Pons (tissue), 1 donor: ENCODE measurements around the gene BHLHE23.
A peak's percentile ranks its signal among the peaks of the same experiment; 100 is the strongest.

ENCODE experiments used
- DNase-seq: peaks from one replicate; pipeline ENCODE4 v3.0.0-alpha.2; 2016; ENCODE audit warnings: low spot score

The BHLHE23 gene

DNA sequence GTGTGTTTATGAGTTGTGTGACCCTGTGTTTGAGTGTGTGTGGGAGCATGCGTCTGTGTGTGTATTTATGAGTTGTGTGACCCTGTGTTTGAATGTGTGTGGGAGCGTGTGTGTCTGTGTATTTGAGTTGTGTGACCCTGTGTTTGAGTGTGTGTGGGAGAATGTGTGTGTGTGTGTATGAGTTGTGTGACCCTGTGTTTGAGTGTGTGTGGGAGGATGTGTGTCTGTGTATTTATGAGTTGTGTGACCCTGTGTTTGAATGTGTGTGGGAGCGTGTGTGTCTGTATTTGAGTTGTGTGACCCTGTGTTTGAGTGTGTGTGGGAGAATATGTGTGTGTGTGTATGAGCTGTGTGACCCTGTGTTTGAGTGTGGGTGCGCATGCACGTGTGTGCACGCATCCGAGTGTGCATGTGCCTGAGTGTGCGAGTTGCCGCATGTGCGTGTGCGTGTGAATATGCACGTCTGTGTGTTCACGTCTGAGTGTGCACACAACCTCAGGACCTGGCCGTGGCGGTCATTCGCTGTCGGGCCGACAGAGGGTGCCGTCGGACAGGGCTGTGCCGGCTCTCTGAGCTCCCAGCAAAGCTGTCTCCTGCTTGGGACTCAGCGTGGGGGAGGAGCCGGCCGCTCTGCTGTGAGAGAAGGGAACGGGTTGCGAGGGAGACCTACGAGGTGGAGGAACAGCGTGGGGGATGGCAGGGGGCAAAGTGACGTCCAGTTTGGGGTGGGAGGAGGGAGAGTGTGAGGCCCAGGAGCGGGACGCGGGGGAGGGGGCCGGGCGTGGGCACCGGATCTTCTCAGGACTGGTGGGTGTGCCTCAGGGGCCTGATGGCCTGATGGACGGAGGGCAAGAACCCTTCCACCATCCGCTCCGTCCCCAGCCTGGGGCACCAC is 34.6 kb downstream of the BHLHE23 start:
- peak; percentile 55 for DNase-seq

- no peak for DNase-seq
These were observed 35.4 kb downstream of the BHLHE23 start for GRCh38 chr20:62971211-62971949.

DNA sequence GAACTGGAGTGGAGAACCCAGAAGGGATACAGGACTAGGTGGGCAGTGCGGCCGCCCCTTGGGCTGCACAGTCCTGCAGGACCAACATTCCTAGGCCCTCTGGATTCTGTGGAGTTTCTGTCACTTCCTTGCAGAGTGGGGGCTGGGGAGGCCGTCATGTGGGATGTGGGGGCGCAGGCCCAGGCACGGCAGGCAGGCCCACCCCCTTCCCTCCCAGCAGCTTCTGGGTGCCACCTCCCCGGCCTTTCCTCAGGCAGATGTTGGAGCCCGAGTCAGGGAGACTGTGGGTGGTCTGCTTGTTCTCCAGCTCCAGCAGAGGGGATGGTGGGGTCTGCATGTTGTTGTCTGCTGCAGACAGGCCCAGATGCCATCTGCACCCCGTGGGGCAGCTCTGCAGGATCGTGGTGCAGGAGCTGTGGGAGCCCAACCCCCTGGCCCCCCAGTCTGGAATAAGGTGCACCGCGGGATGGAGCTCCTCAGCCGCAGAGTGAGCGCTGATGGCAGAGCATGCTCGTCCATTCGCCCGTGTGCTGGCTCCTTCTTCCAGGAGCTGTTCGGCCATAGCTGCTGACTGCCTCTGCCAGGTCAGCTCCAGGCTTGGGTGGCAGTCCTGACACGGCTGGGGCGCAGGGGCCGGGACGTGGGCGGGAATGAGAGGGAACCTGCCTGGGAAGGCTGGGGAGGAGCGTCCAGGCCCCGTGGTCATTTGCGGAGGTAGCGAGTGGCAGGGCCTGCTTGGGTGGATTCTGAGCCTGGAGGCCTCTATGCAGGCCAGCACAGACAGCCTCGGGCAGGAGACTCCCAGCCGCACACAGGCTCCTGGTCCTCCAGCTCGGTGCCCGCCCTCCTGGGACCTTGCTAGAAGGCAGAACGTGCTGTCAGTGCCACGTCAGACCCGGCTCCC is 36.2 kb downstream of the BHLHE23 start:
- no peak for DNase-seq

- no peak for DNase-seq
These were observed 36.8 kb downstream of the BHLHE23 start for GRCh38 chr20:62969939-62970306.

DNA sequence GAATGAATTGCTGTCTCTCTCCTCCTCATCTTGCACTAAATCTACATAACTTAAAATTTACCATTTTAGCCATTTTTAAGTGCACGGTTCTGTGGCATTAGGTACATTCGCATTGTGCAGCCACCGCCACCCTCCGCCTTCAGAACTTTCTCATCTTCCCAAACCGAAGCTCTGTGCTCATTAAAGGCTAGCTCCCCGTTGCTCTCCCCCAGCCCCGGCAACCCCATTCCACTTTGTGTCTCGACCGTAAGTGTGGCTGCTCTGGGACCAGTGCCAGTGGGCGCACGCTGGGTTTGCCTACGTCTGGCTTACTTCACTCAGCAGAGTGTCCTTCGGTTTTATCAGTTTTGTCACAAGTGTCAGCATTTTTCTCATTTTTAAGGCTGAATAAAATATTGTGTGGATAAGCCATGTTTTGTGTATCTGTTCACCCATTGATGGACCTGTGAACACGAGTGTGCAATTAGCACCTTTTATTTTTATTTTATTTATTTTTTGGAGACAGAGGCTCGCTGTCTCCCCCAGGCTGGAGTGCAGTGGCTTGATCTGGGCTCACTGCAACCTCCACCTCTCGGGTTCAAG is 37.5 kb downstream of the BHLHE23 start:
- no peak for DNase-seq

- no peak for DNase-seq
These were observed 38.2 kb downstream of the BHLHE23 start for GRCh38 chr20:62968378-62969178.

- no peak for DNase-seq
These were observed 39.0 kb downstream of the BHLHE23 start for GRCh38 chr20:62967628-62968351.

DNA sequence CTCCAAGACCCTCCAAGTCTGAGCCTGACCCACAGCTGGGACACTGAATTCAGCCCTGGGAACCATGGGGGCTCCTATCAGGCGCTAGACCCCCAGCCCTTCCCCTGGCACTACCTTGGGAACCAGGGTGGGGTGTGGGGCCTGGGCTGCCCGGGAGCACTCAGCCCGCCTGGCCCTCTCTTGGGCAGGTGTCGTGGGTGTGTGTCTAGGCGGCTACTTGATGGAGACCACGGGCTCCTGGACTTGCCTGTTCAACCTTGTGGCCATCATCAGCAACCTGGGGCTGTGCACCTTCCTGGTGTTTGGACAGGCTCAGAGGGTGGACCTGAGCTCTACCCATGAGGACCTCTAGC is 39.6 kb downstream of the BHLHE23 start:
- no peak for DNase-seq

DNA sequence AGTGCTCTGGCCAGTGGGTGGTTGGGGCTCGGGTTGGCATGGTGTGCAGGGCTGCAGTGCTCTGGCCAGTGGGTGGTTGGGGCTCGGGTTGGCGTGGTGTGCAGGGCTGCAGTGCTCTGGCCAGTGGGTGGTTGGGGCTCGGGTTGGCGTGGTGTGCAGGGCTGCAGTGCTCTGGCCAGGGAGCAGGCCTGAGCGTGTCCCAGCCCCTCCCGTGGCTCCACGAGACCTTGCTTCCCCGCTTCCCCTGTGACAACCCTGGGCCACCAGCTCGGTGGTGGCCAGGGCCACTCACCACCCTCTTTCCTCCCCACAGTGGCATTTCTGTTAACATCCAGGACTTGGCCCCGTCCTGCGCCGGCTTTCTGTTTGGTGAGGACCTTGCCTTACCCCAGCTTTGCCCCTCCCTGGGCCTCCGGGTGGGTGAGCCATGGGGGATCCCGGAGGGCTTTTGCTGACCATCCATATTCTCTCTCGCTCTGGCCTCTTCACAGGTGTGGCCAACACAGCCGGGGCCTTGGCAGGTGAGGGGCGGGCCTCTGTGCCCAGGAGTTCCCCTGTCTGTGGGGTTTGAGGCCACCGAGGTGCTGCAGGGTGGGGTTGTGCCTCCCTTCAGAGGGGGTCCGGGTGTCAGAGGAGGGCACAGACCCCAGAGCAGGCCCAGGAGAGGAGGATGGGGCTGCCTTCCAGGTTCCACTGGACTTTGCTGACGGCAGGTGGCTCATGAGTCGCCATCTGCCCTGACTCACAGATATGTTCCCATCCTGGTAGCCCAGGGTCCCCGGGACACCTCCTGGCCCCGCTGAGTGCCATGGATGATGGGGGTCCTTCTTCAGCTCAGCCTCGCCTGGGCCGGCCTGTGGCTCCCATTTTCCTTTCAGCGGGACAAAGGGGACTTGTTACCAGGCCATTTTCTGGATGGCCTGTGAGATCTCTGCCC is 40.3 kb downstream of the BHLHE23 start:
- no peak for DNase-seq

DNA sequence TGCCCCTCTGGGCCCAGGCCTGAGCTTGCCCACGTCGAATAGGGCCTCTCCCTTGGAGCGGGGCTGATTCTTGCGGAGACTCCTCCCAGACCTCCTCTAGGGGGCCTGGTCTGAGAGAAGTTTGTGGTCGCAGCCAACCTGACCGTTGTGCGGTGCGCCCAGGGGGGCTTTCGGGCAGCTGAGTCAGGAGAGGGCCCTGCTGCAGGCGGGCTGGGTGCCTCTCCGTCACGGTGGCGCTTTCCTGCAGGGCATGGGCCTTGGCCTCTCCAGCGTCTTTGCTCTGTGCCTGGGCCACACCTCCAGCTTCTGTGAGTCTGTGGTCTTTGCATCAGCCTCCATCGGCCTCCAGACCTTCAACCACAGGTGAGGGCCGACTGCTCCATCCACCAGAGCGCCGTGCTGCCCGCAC is 41.4 kb downstream of the BHLHE23 start:
- no peak for DNase-seq

DNA sequence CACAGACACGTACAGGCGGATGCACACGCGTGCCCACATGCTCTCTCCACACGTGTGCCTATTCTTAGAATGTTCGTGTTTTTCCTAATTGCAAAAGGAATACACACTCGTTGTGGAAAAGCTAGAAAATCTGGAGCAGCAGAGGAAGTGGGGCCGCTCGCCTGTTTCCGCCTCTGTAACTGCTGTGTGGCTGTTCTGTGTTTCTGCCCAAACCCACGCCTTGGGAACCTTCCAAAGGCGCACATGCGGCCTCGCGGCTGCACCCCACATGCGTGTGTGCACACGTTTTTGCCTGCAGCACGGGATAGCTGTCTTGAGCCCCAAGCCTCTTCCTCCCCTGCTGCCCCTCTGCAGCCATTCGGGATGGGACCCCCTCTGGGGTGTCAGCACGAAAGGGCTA is 42.1 kb downstream of the BHLHE23 start:
- DNase-seq: no peak

GRCh38 chr20:62963614-62964397 is 43.0 kb downstream of the BHLHE23 start:
- no peak for DNase-seq

DNA sequence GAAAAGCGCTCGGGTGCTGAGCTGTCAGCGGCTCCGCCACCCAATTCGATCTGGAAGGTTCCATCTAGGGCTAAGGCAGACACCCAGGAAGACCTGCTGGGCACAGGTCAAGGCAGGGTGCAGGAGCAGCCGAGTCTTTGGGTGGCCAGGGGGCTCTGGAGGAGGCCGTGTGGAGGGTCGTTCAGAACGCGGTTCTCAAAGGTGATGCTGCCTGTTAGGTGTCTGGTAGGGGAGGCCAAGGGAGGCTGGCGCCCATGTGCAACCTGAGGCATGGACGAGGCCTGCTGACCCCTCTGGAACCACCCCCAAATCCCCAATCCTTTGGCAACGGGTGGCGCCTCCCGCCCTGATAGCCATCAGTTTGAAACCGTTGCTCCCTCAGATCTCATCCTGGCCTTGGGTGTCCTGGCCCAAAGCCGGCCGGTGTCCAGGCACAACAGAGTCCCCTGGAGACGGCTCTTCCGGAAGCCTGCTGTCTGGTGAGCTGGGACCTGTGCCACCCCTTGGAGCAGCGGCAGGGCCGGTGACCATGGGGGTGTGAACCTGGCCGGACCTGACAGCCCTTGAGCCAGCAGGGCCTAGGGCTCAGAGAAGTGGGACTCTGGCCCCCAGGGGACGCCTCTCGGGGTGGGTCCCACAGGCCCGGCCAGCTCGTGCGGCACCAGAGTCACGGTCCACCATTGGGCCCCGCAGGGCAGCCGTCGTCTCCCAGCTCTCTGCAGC is 43.7 kb downstream of the BHLHE23 start:
- DNase-seq: no peak

DNA sequence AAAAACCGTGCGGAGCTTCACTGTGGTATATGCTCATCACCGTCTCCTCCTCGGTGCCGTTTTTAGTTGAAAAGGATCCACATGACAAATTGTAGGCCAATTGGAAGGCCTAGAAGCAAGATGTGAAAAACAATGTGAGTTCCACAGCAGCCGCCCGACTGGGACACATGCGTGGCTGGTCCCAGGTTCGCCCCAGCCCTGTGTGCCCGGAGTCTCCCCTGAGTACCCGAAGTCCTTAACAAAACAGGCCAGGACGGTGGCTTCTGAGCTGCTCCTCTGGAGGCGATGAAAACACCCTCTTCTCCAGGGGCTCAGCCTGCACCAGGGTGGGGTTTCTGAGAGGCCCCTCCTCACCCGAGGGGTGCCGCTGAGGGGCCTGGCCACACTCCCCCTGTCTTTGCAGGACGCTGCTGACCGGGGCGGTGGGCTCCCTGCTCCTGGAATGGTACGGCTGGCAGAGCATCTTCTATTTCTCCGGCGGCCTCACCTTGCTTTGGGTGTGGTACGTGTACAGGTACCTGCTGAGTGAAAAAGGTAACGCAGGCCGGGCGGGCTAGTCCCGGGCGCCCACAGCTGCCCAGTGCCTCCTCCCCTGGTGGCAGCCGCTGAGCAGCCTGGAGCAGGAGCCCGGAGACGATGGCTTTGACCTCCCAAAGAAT is 44.4 kb downstream of the BHLHE23 start:
- no peak for DNase-seq

DNA sequence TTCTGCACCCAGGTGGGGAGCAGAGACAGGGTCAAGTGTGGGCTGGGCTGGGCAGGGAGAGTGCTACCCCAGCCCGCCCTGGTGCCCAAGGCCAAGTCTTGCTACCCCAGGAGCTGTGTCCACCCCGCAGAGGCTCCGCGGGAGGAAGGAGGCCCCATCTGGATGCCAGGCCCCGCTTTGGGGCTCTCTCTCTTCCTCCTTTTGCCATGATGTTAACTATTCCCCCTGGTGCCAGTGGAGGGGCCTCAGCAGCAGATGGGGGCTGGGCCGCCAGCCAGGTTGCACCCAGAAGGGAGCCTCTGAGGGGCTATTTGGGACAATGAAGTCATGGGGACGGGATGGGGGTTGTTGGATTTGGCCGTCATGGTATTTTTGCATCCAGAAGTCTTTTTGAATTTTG is 45.0 kb downstream of the BHLHE23 start:
- no peak for DNase-seq

GRCh38 chr20:62961310-62961783 is 45.4 kb downstream of the BHLHE23 start:
- no peak for DNase-seq
